Measurements from ENCODE around the gene PDCL2. TPM values are rescaled to one million over a fixed set of nuclear protein-coding genes. Genes with fewer than 3 reads are reported as not detected.

PDCL2 gene
- total and polyA plus RNA-seq, 9 of the 15 experiments (the other 6 are each of a cell fraction or from before 2014, with no cell fraction given) = 0.62 to 2.5 (median 1.2) TPM

- TF ChIP-seq REST (IDR thresholded peaks at IDR 0.05; ENCODE audit: borderline replicate concordance) = no peak
- no peak for TF ChIP-seq REST (CRISPR knock-in tag; IDR thresholded peaks at IDR 0.05; ENCODE audit: low read depth)
These were observed 44.6 kb upstream of the PDCL2 start (continued) for GRCh38 chr4:55636656-55636999.

Data from K562 (cell line).